ENCODE measurements around the gene SIVA1. TPM values are rescaled to one million over a fixed set of nuclear protein-coding genes. Genes with fewer than 3 reads are reported as not detected.

The SIVA1 gene
- total and polyA plus RNA-seq, 2 donors (not counting 1 experiment from before 2014, with no cell fraction given), result 50.7 to 123 TPM

DNA sequence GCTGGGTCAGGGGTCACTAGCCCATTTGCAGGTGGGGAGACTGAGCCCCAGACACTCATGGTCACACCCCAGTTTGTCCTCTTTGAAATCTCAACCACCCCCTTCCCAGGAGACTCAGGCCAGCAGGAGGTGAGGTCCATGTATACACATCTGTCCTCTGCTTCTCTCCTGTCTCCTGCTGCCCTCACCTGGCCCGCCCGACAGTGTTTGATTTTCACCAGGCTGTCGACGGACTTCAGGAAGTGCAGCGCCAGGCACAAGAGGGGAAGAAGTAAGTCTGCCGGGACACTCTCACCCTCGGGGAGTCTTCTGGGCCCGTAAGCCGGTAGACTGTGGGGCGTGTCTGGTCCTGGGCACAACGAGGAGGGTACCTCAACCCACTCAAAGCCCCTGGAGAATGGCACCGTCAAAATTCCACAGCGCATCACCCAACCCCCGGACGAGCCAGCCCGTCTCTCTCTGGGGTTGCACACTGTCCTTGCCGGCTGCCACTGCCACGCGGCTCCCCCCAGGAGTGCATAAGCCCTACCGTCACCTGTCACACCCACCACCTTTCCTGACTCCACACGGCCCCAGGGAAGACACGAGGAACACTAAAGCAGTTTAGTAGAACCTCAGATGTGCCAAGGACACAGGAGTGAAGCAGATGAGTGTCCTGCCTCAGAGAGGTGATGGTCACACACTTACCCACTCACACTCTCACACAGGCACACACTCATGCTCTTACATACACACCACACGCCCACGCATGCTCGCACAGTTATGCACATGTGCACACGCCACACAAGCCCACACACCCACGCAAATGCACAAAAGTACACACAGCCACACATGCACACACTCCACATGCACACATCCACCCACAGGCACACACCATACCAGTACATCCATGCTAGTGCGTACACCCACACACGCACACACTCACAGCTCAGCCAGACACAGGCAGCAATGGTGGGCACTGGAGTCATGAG is 13.1 kb upstream of the SIVA1 start:
- intact Hi-C loops (cut with micrococcal nuclease), result no loop called here
- TF ChIP-seq, protein P1, sequence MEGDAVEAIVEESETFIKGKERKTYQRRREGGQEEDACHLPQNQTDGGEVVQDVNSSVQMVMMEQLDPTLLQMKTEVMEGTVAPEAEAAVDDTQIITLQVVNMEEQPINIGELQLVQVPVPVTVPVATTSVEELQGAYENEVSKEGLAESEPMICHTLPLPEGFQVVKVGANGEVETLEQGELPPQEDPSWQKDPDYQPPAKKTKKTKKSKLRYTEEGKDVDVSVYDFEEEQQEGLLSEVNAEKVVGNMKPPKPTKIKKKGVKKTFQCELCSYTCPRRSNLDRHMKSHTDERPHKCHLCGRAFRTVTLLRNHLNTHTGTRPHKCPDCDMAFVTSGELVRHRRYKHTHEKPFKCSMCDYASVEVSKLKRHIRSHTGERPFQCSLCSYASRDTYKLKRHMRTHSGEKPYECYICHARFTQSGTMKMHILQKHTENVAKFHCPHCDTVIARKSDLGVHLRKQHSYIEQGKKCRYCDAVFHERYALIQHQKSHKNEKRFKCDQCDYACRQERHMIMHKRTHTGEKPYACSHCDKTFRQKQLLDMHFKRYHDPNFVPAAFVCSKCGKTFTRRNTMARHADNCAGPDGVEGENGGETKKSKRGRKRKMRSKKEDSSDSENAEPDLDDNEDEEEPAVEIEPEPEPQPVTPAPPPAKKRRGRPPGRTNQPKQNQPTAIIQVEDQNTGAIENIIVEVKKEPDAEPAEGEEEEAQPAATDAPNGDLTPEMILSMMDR (IDR thresholded peaks at IDR 0.05), result no peak
- TF ChIP-seq EZH2 (IDR thresholded peaks at IDR 0.05; ENCODE audit: borderline replicate concordance, insufficient read depth, low read depth, low read length, poor library complexity, severe bottlenecking), result no peak
- no peak overlapping the region for H3K27ac Mint-ChIP-seq
- H3K79me2 ChIP-seq (ENCODE audit: control insufficient read depth, insufficient read depth, low read length), result no peaks in the 10 kb centered on the region
- no peaks in the 10 kb centered on the region for H3K4me1 ChIP-seq (ENCODE audit: control insufficient read depth in 2 of 2, insufficient read depth in 2 of 2, low read length in 2 of 2)
- peaks cover 0 to 5% (median 0%) of the 10 kb centered on the region in 4 experiments for H3K27me3 ChIP-seq (replicated peaks in 1 of 4; ENCODE audit: control extremely low read depth in 1 of 4, control insufficient read depth in 3 of 4, insufficient read depth in 4 of 4, low read length in 3 of 4)
- no peak overlapping the region for H2AFZ ChIP-seq (ENCODE audit: insufficient read depth, low read depth, low read length, poor library complexity, severe bottlenecking)
- no peak overlapping the region for H3K9ac ChIP-seq (ENCODE audit: low read length)
- ATAC-seq (ENCODE audit: low read depth) (no peak), DNase-seq (no peak)
- CTCF ChIA-PET, result no interaction called here
- no peak overlapping the region for H3K4me3 Mint-ChIP-seq
- H3K9me3 Mint-ChIP-seq (ENCODE audit: insufficient read depth), result no peaks in the 10 kb centered on the region
- no peaks in the 10 kb centered on the region for H3K4me1 Mint-ChIP-seq
- no peak overlapping the region for H3K4me3 ChIP-seq (ENCODE audit: control extremely low read depth in 1 of 5, extremely low read depth in 1 of 5, insufficient read depth in 1 of 5, low read depth in 2 of 5, low read length in 4 of 5)
- H3K27ac ChIP-seq (ENCODE audit: low read length in 2 of 2), result no peak overlapping the region
- POLR2A ChIA-PET, result no interaction called here
- H3K4me2 ChIP-seq (replicated peaks; ENCODE audit: low read depth, low read length, poor library complexity, severe bottlenecking), result no peak overlapping the region
- no peaks in the 10 kb centered on the region for H3K27me3 Mint-ChIP-seq
- H4K20me1 ChIP-seq (ENCODE audit: control insufficient read depth, insufficient read depth, low read length, poor library complexity, severe bottlenecking), result no peaks in the 10 kb centered on the region
- no peaks in the 10 kb centered on the region for H3K9me3 ChIP-seq (ENCODE audit: control extremely low read depth in 1 of 3, control insufficient read depth in 2 of 3, insufficient read depth in 1 of 3, low read length in 2 of 3)
- WGBS (ENCODE audit: insufficient coverage), result 79% methylated on average over 22 of the region's 29 CpGs
- H3K36me3 ChIP-seq (replicated peaks in 1 of 2; ENCODE audit: control extremely low read depth in 1 of 2, control insufficient read depth in 1 of 2, extremely low read depth in 1 of 2, insufficient read depth in 2 of 2, low read length in 1 of 2), result no peaks in the 10 kb centered on the region

DNA sequence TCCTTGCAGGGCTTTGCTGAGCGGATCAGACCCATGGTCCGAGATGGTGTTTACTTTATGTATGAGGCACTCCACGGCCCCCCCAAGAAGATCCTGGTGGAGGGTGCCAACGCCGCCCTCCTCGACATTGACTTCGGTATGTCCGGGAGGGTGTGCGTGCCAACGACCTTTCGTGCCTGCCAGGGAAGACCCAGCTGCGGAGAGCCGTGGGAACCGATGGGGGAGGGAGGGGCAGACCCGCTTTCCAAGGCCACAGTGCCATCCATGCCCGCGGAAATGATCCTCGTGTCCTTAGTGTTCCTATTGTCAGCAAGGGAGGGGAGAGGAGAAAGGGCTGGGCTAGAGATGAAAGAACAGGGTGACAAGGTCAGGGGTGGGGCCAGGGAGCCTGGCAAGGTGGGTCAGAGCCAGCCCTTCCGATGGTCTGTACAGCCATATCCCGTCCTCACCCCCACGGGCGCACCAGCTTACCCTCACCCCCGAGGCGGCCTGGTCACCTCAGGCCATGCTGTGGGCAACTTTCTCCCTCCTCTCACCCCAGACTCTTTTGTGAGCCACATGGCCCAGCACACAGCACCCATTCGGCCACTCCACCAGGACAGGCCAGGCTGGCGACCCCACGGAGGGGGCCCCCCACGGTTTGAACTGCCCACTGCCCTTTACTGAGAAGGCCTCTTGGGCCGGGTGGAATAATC is 11.7 kb upstream of the SIVA1 start:
- H3K79me2 ChIP-seq (ENCODE audit: control insufficient read depth, insufficient read depth, low read length), result no peaks in the 10 kb centered on the region
- no peak overlapping the region for H3K4me3 ChIP-seq (ENCODE audit: control extremely low read depth in 1 of 5, extremely low read depth in 1 of 5, insufficient read depth in 1 of 5, low read depth in 2 of 5, low read length in 4 of 5)
- H3K27ac ChIP-seq (ENCODE audit: low read length in 2 of 2), result no peak overlapping the region
- intact Hi-C loops (cut with micrococcal nuclease), result no loop called here
- no peaks in the 10 kb centered on the region for H4K20me1 ChIP-seq (ENCODE audit: control insufficient read depth, insufficient read depth, low read length, poor library complexity, severe bottlenecking)
- H3K4me1 ChIP-seq (ENCODE audit: control insufficient read depth in 2 of 2, insufficient read depth in 2 of 2, low read length in 2 of 2), result no peaks in the 10 kb centered on the region
- no peaks in the 10 kb centered on the region for H3K36me3 ChIP-seq (replicated peaks in 1 of 2; ENCODE audit: control extremely low read depth in 1 of 2, control insufficient read depth in 1 of 2, extremely low read depth in 1 of 2, insufficient read depth in 2 of 2, low read length in 1 of 2)
- Mint-ChIP-seq H3K4me1 (no peaks in the 10 kb centered on the region), H3K9me3 (ENCODE audit: insufficient read depth) (no peaks in the 10 kb centered on the region), H3K4me3 (no peak overlapping the region), H3K27ac (no peak overlapping the region), H3K27me3 (no peaks in the 10 kb centered on the region)
- 89% methylated on average over 29 of the region's 29 CpGs for WGBS (ENCODE audit: insufficient coverage)
- no peak for ATAC-seq (ENCODE audit: low read depth)
- H2AFZ ChIP-seq (ENCODE audit: insufficient read depth, low read depth, low read length, poor library complexity, severe bottlenecking), result no peak overlapping the region
- POLR2A ChIA-PET, result no interaction called here
- H3K9me3 ChIP-seq (ENCODE audit: control extremely low read depth in 1 of 3, control insufficient read depth in 2 of 3, insufficient read depth in 1 of 3, low read length in 2 of 3), result no peaks in the 10 kb centered on the region
- H3K27me3 ChIP-seq (replicated peaks in 1 of 4; ENCODE audit: control extremely low read depth in 1 of 4, control insufficient read depth in 3 of 4, insufficient read depth in 4 of 4, low read length in 3 of 4), result no peaks in the 10 kb centered on the region
- CTCF ChIA-PET, result no interaction called here
- H3K4me2 ChIP-seq (replicated peaks; ENCODE audit: low read depth, low read length, poor library complexity, severe bottlenecking), result no peak overlapping the region
- DNase-seq, result no peak
- no peak for TF ChIP-seq EZH2 (IDR thresholded peaks at IDR 0.05; ENCODE audit: borderline replicate concordance, insufficient read depth, low read depth, low read length, poor library complexity, severe bottlenecking)
- TF ChIP-seq, protein P1 (IDR thresholded peaks at IDR 0.05), result no peak
- H3K9ac ChIP-seq (ENCODE audit: low read length), result no peak overlapping the region
